GM23338 (cell line): ENCODE results near the gene SLC6A19. TPM values are rescaled to one million over a fixed set of nuclear protein-coding genes. Genes with fewer than 3 reads are reported as not detected.

Experiments
- ATAC-seq: fragments of 200-7000 bp; cut with Tn5 transposase; 3 replicates; pipeline ENCODE4 v1.9.1; 2020
- DNase-seq: peaks from one replicate; pipeline ENCODE4 v3.0.0-alpha.2; 2015; ENCODE audit warnings: low spot score
- H2AFZ ChIP-seq: fragments of 200-600 bp; sonication (generic); 2 replicates; pipeline ENCODE4 v1.8.0; 2016; ENCODE audit warnings: antibody characterized with exemption, mild to moderate bottlenecking, moderate library complexity
- H3F3A ChIP-seq: fragments of 200-600 bp; sonication (generic); replicated peaks from 2 replicates; pipeline ENCODE4 v1.8.0; 2017; ENCODE audit warnings: antibody characterized with exemption, mixed run types, low read depth
- H3K27ac ChIP-seq: fragments of 200-600 bp; sonication (generic); 2 replicates; pipeline ENCODE4 v1.6.1; 2016; ENCODE audit warnings: low read depth
- H3K27me3 ChIP-seq: fragments of 200-600 bp; sonication (generic); 2 replicates; pipeline ENCODE4 v1.8.0; 2016; ENCODE audit warnings: mild to moderate bottlenecking, mixed run types, moderate library complexity; ENCODE audit not compliant: insufficient read depth
- H3K36me3 ChIP-seq: fragments of 200-600 bp; sonication (generic); 2 replicates; pipeline ENCODE4 v1.8.0; 2016; ENCODE audit warnings: mild to moderate bottlenecking; ENCODE audit not compliant: insufficient read depth
- H3K4me1 ChIP-seq: fragments of 200-600 bp; sonication (generic); 2 replicates; pipeline ENCODE4 v1.8.0; 2016; ENCODE audit warnings: mild to moderate bottlenecking, moderate library complexity; ENCODE audit not compliant: insufficient read depth
- H3K4me2 ChIP-seq: fragments of 200-600 bp; sonication (generic); 2 replicates; pipeline ENCODE4 v1.7.1; 2017; ENCODE audit warnings: mixed run types
- H3K4me3 ChIP-seq: fragments of 200-600 bp; sonication (generic); 2 replicates; pipeline ENCODE4 v1.6.1; 2016; ENCODE audit warnings: mixed run types
- H3K79me2 ChIP-seq: fragments of 200-600 bp; sonication (generic); replicated peaks from 2 replicates; pipeline ENCODE4 v1.8.0; 2017; ENCODE audit warnings: mild to moderate bottlenecking; ENCODE audit not compliant: insufficient read depth
- H3K9me2 ChIP-seq: fragments of 200-600 bp; sonication (generic); 2 replicates; pipeline ENCODE4 v1.8.0; 2017; ENCODE audit not compliant: insufficient read depth
- H4K20me1 ChIP-seq: fragments of 200-600 bp; sonication (generic); replicated peaks from 2 replicates; pipeline ENCODE4 v1.8.0; 2017; ENCODE audit warnings: mild to moderate bottlenecking; ENCODE audit not compliant: insufficient read depth
- H3K27ac Mint-ChIP-seq: 2 replicates; pipeline ENCODE4 v1.8.0; 2020; ENCODE audit warnings: inconsistent platforms, mild to moderate bottlenecking, moderate library complexity, mixed read lengths
- H3K27me3 Mint-ChIP-seq: 3 replicates; pipeline ENCODE4 v1.8.0; 2022; ENCODE audit warnings: low read depth, mild to moderate bottlenecking, moderate library complexity, mixed read lengths, inconsistent platforms; ENCODE audit not compliant: insufficient read depth, poor library complexity
- H3K36me3 Mint-ChIP-seq: 3 replicates; pipeline ENCODE4 v1.8.0; 2021; ENCODE audit warnings: low read depth, mild to moderate bottlenecking, inconsistent platforms, moderate library complexity, mixed read lengths
- H3K4me1 Mint-ChIP-seq: 3 replicates; pipeline ENCODE4 v1.8.0; 2020; ENCODE audit warnings: mild to moderate bottlenecking, inconsistent platforms, mixed read lengths
- H3K4me3 Mint-ChIP-seq: 3 replicates; pipeline ENCODE4 v1.8.0; 2021; ENCODE audit warnings: moderate library complexity, mild to moderate bottlenecking, inconsistent platforms, mixed read lengths
- H3K9me3 Mint-ChIP-seq: 3 replicates; pipeline ENCODE4 v1.8.0; 2020; ENCODE audit warnings: moderate library complexity, mild to moderate bottlenecking, inconsistent platforms, mixed read lengths
- CTCF ChIP-seq, 2 experiments: fragments of 200-600 bp in 1 of 2; sonication (generic) in 1 of 2; conservative IDR thresholded peaks; 2 replicates each; pipeline versions ENCODE4 v1.5.1 to v1.6.1; 2016 to 2017; ENCODE audit warnings: antibody characterized with exemption in 2 of 2, low read depth in 2 of 2, mild to moderate bottlenecking in 2 of 2, moderate library complexity in 1 of 2
- ETS1 ChIP-seq: IDR thresholded peaks from 2 replicates; pipeline ENCODE4 v1.6.1; 2016; ENCODE audit warnings: antibody characterized with exemption
- EZH2 ChIP-seq: fragments of 200-600 bp; sonication (generic); IDR thresholded peaks from one replicate; pipeline ENCODE4 v1.8.0; 2017; ENCODE audit warnings: antibody characterized with exemption, mild to moderate bottlenecking, low read depth; ENCODE audit not compliant: unreplicated experiment
- EZH2phosphoT487 ChIP-seq: fragments of 200-600 bp; sonication (generic); IDR thresholded peaks from one replicate; pipeline ENCODE4 v1.8.1; 2018; ENCODE audit warnings: antibody characterized with exemption; ENCODE audit not compliant: unreplicated experiment
- JUNB ChIP-seq: IDR thresholded peaks from one replicate; pipeline ENCODE4 v1.6.1; 2016; ENCODE audit warnings: antibody characterized with exemption; ENCODE audit not compliant: unreplicated experiment
- POLR2AphosphoS5 ChIP-seq: IDR thresholded peaks from 2 replicates; pipeline ENCODE4 v1.6.1; 2016; ENCODE audit warnings: antibody characterized with exemption, low read depth
- REST ChIP-seq: IDR thresholded peaks from one replicate; pipeline ENCODE4 v1.6.1; 2018; ENCODE audit warnings: antibody characterized with exemption; ENCODE audit not compliant: unreplicated experiment
- STAT1 ChIP-seq: IDR thresholded peaks from one replicate; pipeline ENCODE4 v1.6.1; 2016; ENCODE audit warnings: antibody characterized with exemption; ENCODE audit not compliant: unreplicated experiment
- ZNF114 ChIP-seq: fragments of 250-450 bp; sonication (Bioruptor Pico); IDR thresholded peaks from 2 replicates; pipeline ENCODE4 v1.5.0; 2020; ENCODE audit warnings: mild to moderate bottlenecking, moderate library complexity
- ZNF462 ChIP-seq: fragments of 250-450 bp; sonication (Bioruptor Pico); IDR thresholded peaks from 2 replicates; pipeline ENCODE4 v1.5.0; 2020; ENCODE audit warnings: mild to moderate bottlenecking, moderate library complexity
- polyA plus RNA-seq: library from polyadenylated mRNA; unstranded; fragments of >200 nt; fragmentation: Nextera tagmentation; extraction: Ambion mirVana; gene quantifications from 2 replicates; pipeline ENCODE4 v1.2.1, GENCODE V29; 2016
- total RNA-seq: library from RNA; depleted of rRNA; stranded (reverse); fragments of >200 nt; shearing (Covaris generic); gene quantifications from 2 replicates; pipeline ENCODE4 v1.2.3, GENCODE V29; 2014

The SLC6A19 gene
- total and polyA plus RNA-seq, 2 experiments from 2014 or later: not detected

- TF ChIP-seq ZNF462 (CRISPR knock-in tag): no peak
- no peak for TF ChIP-seq JUNB
- TF ChIP-seq ZNF114: no peak
- TF ChIP-seq EZH2: no peak
- TF ChIP-seq EZH2phosphoT487: no peak
- no peak for TF ChIP-seq POLR2AphosphoS5
- TF ChIP-seq ETS1: no peak
- no peak for TF ChIP-seq STAT1
Measured at GRCh38 chr5:1168796-1169195, 32.6 kb upstream of the SLC6A19 start (continued).

- no peaks in the 10 kb centered on the region for H3K4me1 ChIP-seq
- no peaks in the 10 kb centered on the region for H3K79me2 ChIP-seq
- H3K9me2 ChIP-seq: no peaks in the 10 kb centered on the region
- H3K27ac ChIP-seq: no peak overlapping the region
- DNase-seq (no peak), ATAC-seq (no peak)
- H3K4me2 ChIP-seq: no peak overlapping the region
- Mint-ChIP-seq H3K27me3 (peaks cover 17% of the 10 kb centered on the region), H3K36me3 (no peaks in the 10 kb centered on the region), H3K4me1 (peaks cover 2% of the 10 kb centered on the region; the same call in 2 of the 3 replicates), H3K9me3 (no peaks in the 10 kb centered on the region; the same call in 2 of the 3 replicates), H3K27ac (no peak overlapping the region), H3K4me3 (no peak overlapping the region)
- H3K36me3 ChIP-seq: no peaks in the 10 kb centered on the region
- no peak overlapping the region for H2AFZ ChIP-seq
- no peaks in the 10 kb centered on the region for H4K20me1 ChIP-seq
- no peaks in the 10 kb centered on the region for H3F3A ChIP-seq
- no peaks in the 10 kb centered on the region for H3K27me3 ChIP-seq
- no peak overlapping the region for H3K4me3 ChIP-seq
- TF ChIP-seq ZNF114 (no peak), REST (no peak), CTCF (conservative IDR thresholded peaks at IDR 0.05; ENCODE audit: low read depth in 2 of 2) (no peak)
Measured at GRCh38 chr5:1169211-1170115, 31.9 kb upstream of the SLC6A19 start.
